ENCODE results near the gene RANGAP1. TPM values are rescaled to one million over a fixed set of nuclear protein-coding genes. Genes with fewer than 3 reads are reported as not detected.

RANGAP1 gene
- total RNA-seq, 5 donors from 2014 or later (not counting 1 experiment from before 2014, with no cell fraction given): 95.0 to 113 (median 104) TPM

Other genes starting within 250 kb of the RANGAP1 start
- 100 to 1,000 TPM in 3 of 5 donors, 10 to 100 TPM in 2; 97.6 to 161 (median 101) TPM for gene EP300, start 193.6 kb downstream of the RANGAP1 start, total RNA-seq
- gene L3MBTL2, start 80.9 kb downstream of the RANGAP1 start, total RNA-seq: 10 to 100 TPM; 31.5 to 46.1 (median 42.1) TPM
- gene CHADL, start 45.3 kb downstream of the RANGAP1 start, total RNA-seq: 1 to 10 TPM in 4 of 5 donors, under 1 TPM in 1; 0.75 to 2.3 (median 1.2) TPM
- gene ZC3H7B, start 15.3 kb upstream of the RANGAP1 start, total RNA-seq: 10 to 100 TPM; 38.5 to 50.3 (median 47.9) TPM
- gene TEF, start 95.8 kb upstream of the RANGAP1 start, total RNA-seq: 10 to 100 TPM in 1 of 5 donors, 1 to 10 TPM in 4; 4.1 to 10.8 (median 4.6) TPM
- 10 to 100 TPM; 22.2 to 48.6 (median 37.9) TPM for gene TOB2, start 160.6 kb upstream of the RANGAP1 start, total RNA-seq
- 10 to 100 TPM; 29.0 to 45.9 (median 38.0) TPM for gene PHF5A, start 182.5 kb upstream of the RANGAP1 start, total RNA-seq
- gene ACO2, start 182.9 kb upstream of the RANGAP1 start, total RNA-seq: 10 to 100 TPM; 72.0 to 82.2 (median 77.0) TPM